ENCODE results near the gene GRM8.

DNA sequence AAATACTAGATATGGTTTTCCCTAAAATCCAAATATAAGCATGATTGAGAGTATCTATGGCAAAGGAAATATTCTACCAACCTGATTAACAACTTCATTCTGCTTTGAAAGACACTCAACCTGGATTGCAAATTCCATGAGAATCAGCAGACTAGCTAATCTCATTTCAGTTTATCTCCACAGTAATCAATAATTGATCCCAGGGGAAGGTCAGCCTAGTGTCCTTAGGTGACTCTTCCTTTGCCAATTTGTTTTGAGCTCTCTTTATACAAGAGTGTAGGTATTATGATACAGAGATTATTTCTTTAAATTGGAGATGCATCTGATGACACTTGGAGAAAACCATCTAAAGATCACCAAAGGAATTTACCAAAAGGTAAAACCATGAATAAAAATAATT, 100.3 kb downstream of the GRM8 start:
- TF ChIP-seq CTCF (IDR thresholded peaks at IDR 0.05; ENCODE audit: poor library complexity, severe bottlenecking) (no peak), TAF1 (IDR thresholded peaks at IDR 0.05; ENCODE audit: low read depth) (no peak), POLR2AphosphoS5 (IDR thresholded peaks at IDR 0.05) (no peak), EP300 (conservative IDR thresholded peaks at IDR 0.05; ENCODE audit: poor library complexity, severe bottlenecking) (no peak), SMC3 (conservative IDR thresholded peaks at IDR 0.05; ENCODE audit: poor library complexity) (no peak), REST (IDR thresholded peaks at IDR 0.05; ENCODE audit: borderline replicate concordance) (no peak)

All from neural cell (in vitro differentiated cells).